Jurkat, Clone E6-1 (cell line): ENCODE data around the gene ADGRL1.
"Not testable (repeated sequence)": the region's sequence is repeated elsewhere in the genome, so short reads cannot be mapped to it uniquely, and the experiment has no call there.

Experiments used
- DNase-seq: peaks from one replicate; pipeline ENCODE4 v3.0.0-alpha.2; 2011; ENCODE audit warnings: low read depth, low spot score
- H3K4me3 ChIP-seq: 2 replicates; pipeline ENCODE4 v1.5.1; 2011; ENCODE audit warnings: mild to moderate bottlenecking, low read length, control low read depth, moderate library complexity

Gene ADGRL1

GRCh38 chr19:14148751-14149410 is 57.1 kb downstream of the ADGRL1 start:
- no peak for DNase-seq
- H3K4me3 ChIP-seq: no peak overlapping the region

- DNase-seq: no peak
- H3K4me3 ChIP-seq: no peak overlapping the region
Measured at GRCh38 chr19:14147797-14148605, 58.0 kb downstream of the ADGRL1 start.

- DNase-seq: no peak
- no peak overlapping the region for H3K4me3 ChIP-seq
Measured at GRCh38 chr19:14146789-14147216, 59.2 kb downstream of the ADGRL1 start.

GRCh38 chr19:14146169-14146568 is 59.8 kb downstream of the ADGRL1 start:
- not testable (repeated sequence) for H3K4me3 ChIP-seq, DNase-seq

GRCh38 chr19:14145381-14145780 is 60.6 kb downstream of the ADGRL1 start:
- H3K4me3 ChIP-seq: no peak overlapping the region
- DNase-seq: no peak

- no peak for DNase-seq
Measured at GRCh38 chr19:14142262-14143190, 63.4 kb downstream of the ADGRL1 start.

GRCh38 chr19:14141041-14141440 is 64.9 kb downstream of the ADGRL1 start:
- DNase-seq: no peak
- H3K4me3 ChIP-seq: no peak overlapping the region

More at GRCh38 chr19:14142262-14143190, 63.4 kb downstream of the ADGRL1 start:
- no peak overlapping the region for H3K4me3 ChIP-seq

GRCh38 chr19:14139944-14140343 is 66.0 kb downstream of the ADGRL1 start:
- no peak overlapping the region for H3K4me3 ChIP-seq
- DNase-seq: no peak

- no peak overlapping the region for H3K4me3 ChIP-seq
- no peak for DNase-seq
Measured at GRCh38 chr19:14138576-14139265, 67.2 kb downstream of the ADGRL1 start.

- peak within 1 kb of the TSS; percentile 74 for H3K4me3 ChIP-seq
- DNase-seq: peak; percentile 100
Measured at GRCh38 chr19:14136509-14137281, 69.3 kb downstream of the ADGRL1 start, which contains the start of gene ASF1B. ASF1B (minus strand) TSS chr19:14136589; CDS start chr19:14136456, 133 bp downstream.

- peak overlapping the region; percentile 68 for H3K4me3 ChIP-seq
- no peak for DNase-seq
Measured at GRCh38 chr19:14135985-14136508, 69.9 kb downstream of the ADGRL1 start.

- DNase-seq: no peak
- peak overlapping the region; percentile 68 for H3K4me3 ChIP-seq
Measured at GRCh38 chr19:14135355-14135754, 70.6 kb downstream of the ADGRL1 start.

GRCh38 chr19:14127929-14128509 is 78.0 kb downstream of the ADGRL1 start:
- H3K4me3 ChIP-seq: no peak overlapping the region
- DNase-seq: no peak

GRCh38 chr19:14127176-14127575 is 78.8 kb downstream of the ADGRL1 start:
- H3K4me3 ChIP-seq: no peak overlapping the region
- no peak for DNase-seq

- no peak for DNase-seq
- H3K4me3 ChIP-seq: no peak overlapping the region
Measured at GRCh38 chr19:14122924-14123323, 83.0 kb downstream of the ADGRL1 start.

GRCh38 chr19:14120497-14120780 is 85.5 kb downstream of the ADGRL1 start:
- H3K4me3 ChIP-seq: no peak overlapping the region
- DNase-seq: no peak

- no peak for DNase-seq
- no peak overlapping the region for H3K4me3 ChIP-seq
Measured at GRCh38 chr19:14119644-14120496, 86.1 kb downstream of the ADGRL1 start.
